Motor neuron (in vitro differentiated cells): ENCODE data around the gene ATP5PB. TPM values are rescaled to one million over a fixed set of nuclear protein-coding genes. Genes with fewer than 3 reads are reported as not detected.

Experiments used
- ATAC-seq, 8 experiments: fragments of 200-7000 bp; cut with Tn5 transposase; replicated peaks in 6 of 8; 2 replicates each; pipeline ENCODE4 v1.8.0; 2021; ENCODE audit warnings: mild to moderate bottlenecking in 8 of 8, moderate library complexity in 8 of 8
- H3K27ac ChIP-seq, 2 donors: fragments of 250-450 bp; sonication (Bioruptor Pico); 2 replicates each; pipeline ENCODE4 v1.9.0; 2021; ENCODE audit warnings: antibody characterized with exemption in 2 of 2, mild to moderate bottlenecking in 2 of 2, moderate library complexity in 1 of 2
- H3K4me1 ChIP-seq, 2 donors: fragments of 250-450 bp; sonication (Bioruptor Pico); replicated peaks in 1 of 2; 2 replicates each; pipeline ENCODE4 v1.6.1; 2021; ENCODE audit warnings: antibody characterized with exemption in 2 of 2, mild to moderate bottlenecking in 2 of 2, moderate library complexity in 1 of 2
- H3K4me3 ChIP-seq, 5 donors: fragments of 250-450 bp; sonication (Bioruptor Pico); 2 replicates each; pipeline ENCODE4 v1.9.0; 2021; ENCODE audit warnings: antibody characterized with exemption in 5 of 5, mild to moderate bottlenecking in 5 of 5, moderate library complexity in 4 of 5
- WGBS, 10 experiments: fragments of 450-650 bp; shearing (Covaris generic); methylation state at CpG; one replicate each; pipeline ENCODE4 v1.0.0; 2022; 5-methylcytosine and 5-hydroxymethylcytosine counted together
- in situ Hi-C, 9 experiments: fragments of 400-800 bp; cut with MboI; loops; one replicate each; pipeline ENCODE4 v1.15.0; 2021; ENCODE audit warnings: low sequenced_read_pairs in 9 of 9, low pct_unique_long_range_greater_than_20kb in 2 of 9; ENCODE audit not compliant: unreplicated experiment in 9 of 9
- total RNA-seq, 8 experiments: library from RNA; unstranded; fragments of 300-600 nt; gene quantifications; 2 replicates each; pipeline versions ENCODE4 v1.2.3 to v1.2.4, GENCODE V29; 2022

The ATP5PB gene
- total RNA-seq, 8 experiments from 2014 or later = 219 to 363 (median 246) TPM

DNA sequence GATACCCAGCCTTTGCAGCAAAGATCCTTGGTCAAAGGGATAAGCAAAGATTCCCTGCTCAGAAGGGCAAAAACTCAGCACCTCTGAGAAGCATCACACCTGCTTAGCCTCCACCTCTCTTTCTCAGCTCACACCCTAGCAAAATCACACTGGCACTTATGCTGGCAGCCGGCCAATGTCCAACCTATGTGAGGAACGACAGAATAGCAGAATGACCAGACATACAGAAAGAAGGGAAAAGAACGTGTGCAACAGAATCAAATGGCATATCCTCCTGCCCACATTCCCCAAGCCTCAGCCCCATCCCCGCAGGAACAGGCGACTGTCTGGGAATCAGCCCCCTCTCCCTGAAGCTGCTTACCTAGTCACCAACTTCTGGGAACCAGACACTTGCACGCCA is 54.8 kb downstream of the ATP5PB start:
- no peak overlapping the region for H3K27ac ChIP-seq
- in situ Hi-C loops = loop anchor here in 6 of 9 experiments (10.0 to 25.0 kb wide), 5 partner anchors 151 to 858 kb away; partner anchors contain the start of genes DDX20 (in 3 of the 6) and INKA2 (in 1 of the 6)
- no peak for ATAC-seq
- H3K4me1 ChIP-seq = peaks cover 11 to 15% of the 10 kb centered on the region in 2 donors
- no peak overlapping the region for H3K4me3 ChIP-seq
- WGBS, 10 experiments = 55 to 74% (median 58%) methylated on average over 2 to 5 of the region's 6 CpGs; no CpG with 5 or more reads in 5 of the 10 experiments

DNA sequence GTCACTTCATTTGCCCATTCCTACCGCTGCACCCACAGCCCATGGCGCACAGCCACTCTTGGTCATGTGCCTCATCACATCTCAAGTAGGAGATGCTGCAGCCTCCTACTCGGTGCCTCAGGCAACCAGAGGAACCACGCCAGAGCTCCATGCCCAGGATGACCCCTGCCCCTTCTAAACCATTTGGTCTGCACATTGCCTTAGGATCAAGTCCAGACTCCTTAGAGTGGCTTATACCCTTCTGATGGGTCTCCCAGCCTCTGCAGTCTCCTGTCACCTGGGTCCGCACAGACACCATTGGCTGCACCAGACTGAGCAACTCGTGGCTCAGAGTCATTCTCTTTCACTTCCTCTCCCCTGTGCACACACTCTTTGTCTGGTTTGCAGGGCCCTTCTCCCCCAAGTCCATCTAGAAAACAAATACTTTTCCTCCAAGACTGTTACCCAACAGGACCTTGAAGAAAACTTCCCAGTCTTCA is 56.4 kb downstream of the ATP5PB start:
- ATAC-seq = no peak
- no peak overlapping the region for H3K27ac ChIP-seq
- 62 to 100% (median 87%) methylated on average over 1 to 6 of the region's 6 CpGs; no CpG with 5 or more reads in 2 of the 10 experiments for WGBS, 10 experiments
- in situ Hi-C loops = loop anchor here in 6 of 9 experiments (10.0 to 25.0 kb wide), 5 partner anchors 149 to 857 kb away; partner anchors contain the start of genes DDX20 (in 3 of the 6) and INKA2 (in 1 of the 6)
- H3K4me3 ChIP-seq = no peak overlapping the region
- peaks cover 11 to 15% of the 10 kb centered on the region in 2 donors for H3K4me1 ChIP-seq

DNA sequence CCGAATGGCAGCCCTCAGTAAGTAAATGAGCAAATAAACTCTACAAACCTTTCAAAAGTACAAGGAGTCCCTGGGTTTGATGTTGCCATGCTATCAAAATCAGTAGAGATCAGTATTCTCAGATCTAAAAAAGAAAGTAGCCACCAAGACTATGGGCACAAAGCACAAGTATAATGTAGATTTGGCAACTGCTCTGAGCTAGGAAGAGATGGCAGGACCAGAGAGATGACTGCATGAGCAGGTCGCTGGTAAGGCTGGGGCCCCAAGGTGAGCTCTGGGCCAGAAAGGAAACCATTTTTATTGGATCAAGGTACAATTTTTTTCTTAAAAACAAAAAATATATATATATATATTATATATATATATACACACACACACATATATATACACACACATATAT is 57.3 kb downstream of the ATP5PB start:
- peaks cover 11 to 15% of the 10 kb centered on the region in 2 donors for H3K4me1 ChIP-seq
- in situ Hi-C loops = loop anchor here in 6 of 9 experiments (10.0 to 25.0 kb wide), 5 partner anchors 148 to 856 kb away; partner anchors contain the start of genes DDX20 (in 3 of the 6) and INKA2 (in 1 of the 6)
- H3K4me3 ChIP-seq = no peak overlapping the region
- no peak for ATAC-seq
- H3K27ac ChIP-seq = no peak overlapping the region
- WGBS, 10 experiments = 0 to 100% (median 14%) methylated on average over 1 to 2 of the region's 2 CpGs; no CpG with 5 or more reads in 3 of the 10 experiments

DNA sequence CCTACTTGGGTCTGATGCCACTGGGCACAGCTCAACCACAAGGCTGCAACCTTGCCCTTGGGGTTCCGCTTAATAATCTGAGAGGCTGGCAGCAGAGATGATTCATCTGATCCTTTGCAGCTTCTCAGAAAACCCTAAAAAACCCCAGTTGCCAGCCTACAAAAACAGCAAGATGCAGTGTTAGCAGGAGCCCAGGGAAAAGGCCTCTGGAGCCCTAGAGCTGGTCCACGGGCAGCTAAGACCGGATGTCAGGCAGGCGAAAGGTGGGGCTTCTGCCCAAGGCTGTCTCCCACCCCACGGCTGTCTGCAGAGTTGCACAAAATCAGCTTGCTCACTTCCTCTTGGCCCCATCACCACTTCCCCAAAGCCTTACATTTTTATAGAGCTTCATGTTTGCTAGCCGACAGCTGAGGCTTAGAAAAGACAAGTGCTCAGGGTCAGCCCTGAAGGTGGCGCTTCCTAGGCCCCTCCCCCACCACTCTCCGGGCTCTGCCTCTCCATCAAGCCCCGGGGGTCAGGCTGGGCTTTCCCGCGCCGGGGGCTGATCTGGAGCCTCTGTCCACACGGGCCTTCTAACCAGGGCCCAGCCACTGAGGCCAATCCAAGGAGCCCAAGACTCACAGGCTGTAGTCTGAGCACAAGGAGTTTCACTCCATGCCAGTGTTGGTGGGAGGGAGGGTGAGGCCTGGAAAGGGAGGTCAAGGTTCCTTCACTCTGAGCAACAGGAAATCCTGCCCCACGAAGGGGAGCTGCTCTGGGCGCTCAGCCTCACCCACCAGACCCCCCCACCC is 58.3 kb downstream of the ATP5PB start:
- Histone ChIP-seq H3K4me1 (peaks cover 11 to 15% of the 10 kb centered on the region in 2 donors), H3K4me3 (peak overlapping the region; percentile 13 to 26 (median 18)), H3K27ac (peak overlapping the region; percentile 24 to 79)
- peak; percentile 71 to 88 (median 84) for ATAC-seq
- in situ Hi-C loops = loop anchor here in 6 of 9 experiments (10.0 to 25.0 kb wide), 5 partner anchors 147 to 855 kb away; partner anchors contain the start of genes DDX20 (in 3 of the 6) and INKA2 (in 1 of the 6)
- WGBS, 10 experiments = 0 to 100% (median 26%) methylated on average over 1 to 13 of the region's 15 CpGs; no CpG with 5 or more reads in 2 of the 10 experiments

DNA sequence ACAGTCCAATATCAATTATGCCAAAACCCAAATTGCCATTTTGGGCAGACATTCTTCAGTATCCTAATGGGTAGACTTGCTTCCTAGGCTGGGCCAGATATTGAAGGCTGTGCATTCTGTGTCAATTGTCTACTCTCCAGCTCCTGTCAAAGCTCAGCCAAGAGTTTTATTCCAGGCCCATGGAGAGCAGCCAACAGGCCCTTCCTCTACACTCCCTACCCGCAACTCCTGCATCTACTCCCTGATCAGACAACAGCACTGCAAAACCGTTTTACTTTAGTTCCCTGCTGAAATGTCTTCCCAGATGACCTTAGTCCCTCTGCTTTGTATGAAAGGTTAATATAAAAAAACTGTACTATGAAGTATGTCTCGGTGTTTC is 60.7 kb downstream of the ATP5PB start:
- no peak overlapping the region for H3K4me3 ChIP-seq
- WGBS, 10 experiments = 28 to 100% (median 75%) methylated on average over 1 to 3 of the region's 3 CpGs; no CpG with 5 or more reads in 1 of the 10 experiments
- in situ Hi-C loops = loop anchor here in 7 of 9 experiments (10.0 to 25.0 kb wide), 5 partner anchors 145 to 852 kb away; partner anchors contain the start of genes DDX20 (in 3 of the 7) and INKA2 (in 1 of the 7)
- H3K27ac ChIP-seq = no peak overlapping the region
- ATAC-seq = no peak
- H3K4me1 ChIP-seq = peaks cover 11 to 15% of the 10 kb centered on the region in 2 donors

DNA sequence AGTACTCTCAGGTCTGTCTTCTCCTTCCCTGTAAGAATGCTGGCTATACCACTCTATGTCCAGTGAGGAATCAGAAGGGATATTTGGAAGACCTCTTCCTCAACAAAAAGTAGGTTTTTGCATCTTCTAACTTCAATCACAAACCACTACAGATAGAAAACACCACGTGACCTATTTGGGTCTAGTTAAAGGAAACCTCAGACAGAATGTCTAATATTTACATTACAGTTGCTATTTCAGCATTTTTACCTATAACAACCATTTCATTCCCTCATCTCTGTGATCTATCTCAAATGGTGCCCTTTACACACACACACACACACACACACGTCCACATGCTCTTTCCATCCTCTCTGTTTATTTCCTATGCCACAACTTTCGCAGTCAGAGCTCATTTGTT is 62.1 kb downstream of the ATP5PB start:
- no peak overlapping the region for H3K4me3 ChIP-seq
- ATAC-seq = no peak
- H3K4me1 ChIP-seq = peaks cover 11 to 19% of the 10 kb centered on the region in 2 donors
- WGBS, 10 experiments = 75 to 92% (median 81%) methylated on average over 1 to 3 of the region's 3 CpGs; no CpG with 5 or more reads in 2 of the 10 experiments
- no peak overlapping the region for H3K27ac ChIP-seq
- in situ Hi-C loops = loop anchor here in 6 of 9 experiments (10.0 to 25.0 kb wide), 5 partner anchors 143 to 851 kb away; partner anchors contain the start of genes DDX20 (in 3 of the 6) and INKA2 (in 1 of the 6)

Other genes with a start within 250 kb of the ATP5PB start
- gene DENND2D, start 248.8 kb upstream of the ATP5PB start, total RNA-seq = 10 to 100 TPM in 1 of 8 experiments, 1 to 10 TPM in 3, under 1 TPM in 4; 0.36 to 23.4 (median 1.4) TPM
- 1 to 10 TPM in 3 of 8 experiments, under 1 TPM in 3, not detected in 2; 0.08 to 3.1 (median 0.88) TPM for gene CHI3L2, start 221.8 kb upstream of the ATP5PB start, total RNA-seq
- under 1 TPM in 4 of 8 experiments, not detected in 4; 0.09 to 0.47 (median 0.16) TPM for gene CHIA, start 158.6 kb upstream of the ATP5PB start, total RNA-seq
- 1 to 10 TPM; 1.3 to 4.7 (median 3.1) TPM for gene OVGP1, start 21.7 kb upstream of the ATP5PB start, total RNA-seq
- 10 to 100 TPM; 17.4 to 50.8 (median 30.5) TPM for gene WDR77, start 208 bp upstream of the ATP5PB start, total RNA-seq
- gene C1orf162, start 24.5 kb downstream of the ATP5PB start, total RNA-seq = 1 to 10 TPM in 3 of 8 experiments, under 1 TPM in 5; 0.49 to 4.4 (median 0.82) TPM
- gene ADORA3, start 54.2 kb downstream of the ATP5PB start, total RNA-seq = 1 to 10 TPM in 1 of 8 experiments, under 1 TPM in 3, not detected in 4; 0.21 to 1.9 (median 0.29) TPM
- under 1 TPM in 2 of 8 experiments, not detected in 6; 0.32 to 0.71 TPM for gene TMIGD3, start 54.2 kb downstream of the ATP5PB start, total RNA-seq
- 10 to 100 TPM; 15.2 to 42.6 (median 26.3) TPM for gene RAP1A, start 170.3 kb downstream of the ATP5PB start, total RNA-seq